NCI-H2107 treated with DMSO at 0.1 percent for 48 hours (cell line): Measurements from ENCODE around the gene CDC34.

Source experiments
- DNase-seq: peaks from one replicate; lab custom pipeline; 2025; ENCODE audit not compliant: unreplicated experiment; lab: John Stamatoyannopoulos, UW

Gene CDC34

GRCh38 chr19:540867-541637, 9.5 kb downstream of the CDC34 start:
- DNase-seq = no peak

GRCh38 chr19:541699-542098, 10.1 kb downstream of the CDC34 start:
- DNase-seq = no peak

GRCh38 chr19:542173-542866, 10.8 kb downstream of the CDC34 start:
- no peak for DNase-seq

GRCh38 chr19:543910-544608, 12.5 kb downstream of the CDC34 start, which contains the start of gene GZMM:
GZMM (plus strand) TSS chr19:544053; CDS start chr19:544072, 19 bp downstream.
- DNase-seq = no peak

- no peak for DNase-seq
These were observed 15.6 kb downstream of the CDC34 start for GRCh38 chr19:547117-547516.

- DNase-seq = no peak
These were observed 16.5 kb downstream of the CDC34 start for GRCh38 chr19:547836-548720.

- no peak for DNase-seq
These were observed 17.6 kb downstream of the CDC34 start for GRCh38 chr19:548886-549830.

- DNase-seq = no peak
These were observed 23.3 kb downstream of the CDC34 start for GRCh38 chr19:554817-555216.

GRCh38 chr19:555474-555808, 23.9 kb downstream of the CDC34 start:
- no peak for DNase-seq

GRCh38 chr19:556611-557382, 25.2 kb downstream of the CDC34 start:
- no peak for DNase-seq

- no peak for DNase-seq
These were observed 27.3 kb downstream of the CDC34 start for GRCh38 chr19:558770-559439.

GRCh38 chr19:560121-560520, 28.6 kb downstream of the CDC34 start:
- DNase-seq = no peak

- DNase-seq = no peak
These were observed 34.8 kb downstream of the CDC34 start for GRCh38 chr19:566403-566802.

- no peak for DNase-seq
These were observed 35.3 kb downstream of the CDC34 start for GRCh38 chr19:566844-567243.

- no peak for DNase-seq
These were observed 35.8 kb downstream of the CDC34 start for GRCh38 chr19:567296-567900.

- no peak for DNase-seq
These were observed 38.7 kb downstream of the CDC34 start for GRCh38 chr19:570251-570686.

GRCh38 chr19:570937-571565, 39.5 kb downstream of the CDC34 start:
- peak; percentile 26 for DNase-seq

GRCh38 chr19:571566-571974, 40.0 kb downstream of the CDC34 start:
- DNase-seq = no peak
